ENCODE measurements around the gene NIBAN1. TPM values are rescaled to one million over a fixed set of nuclear protein-coding genes. Genes with fewer than 3 reads are reported as not detected.

NIBAN1 gene
- total RNA-seq, 1 donor from 2014 or later = 3.1 TPM

- Mint-ChIP-seq H3K27me3 (no peaks in the 10 kb centered on the region), H3K9me3 (peaks cover 23% of the 10 kb centered on the region), H3K27ac (no peak overlapping the region), H3K4me3 (no peak overlapping the region), H3K4me1 (ENCODE audit: unreplicated experiment) (peaks cover 12% of the 10 kb centered on the region), H3K36me3 (no peaks in the 10 kb centered on the region)
- DNase-seq (ENCODE audit: extremely low spot score, unreplicated experiment) = no peak
- no peak for TF ChIP-seq CTCF (conservative IDR thresholded peaks at IDR 0.05)
These were observed 45.9 kb downstream of the NIBAN1 start for GRCh38 chr1:184928394-184928793.

Other genes starting within 250 kb of the NIBAN1 start
- gene EDEM3, start 219.7 kb downstream of the NIBAN1 start, total RNA-seq (ENCODE audit: low replicate concordance) = 29.9 and 32.1 TPM in 2 replicates
- 17.6 and 31.0 TPM in 2 replicates for gene RNF2, start 71.0 kb upstream of the NIBAN1 start, total RNA-seq (ENCODE audit: low replicate concordance)
- 20.8 and 21.6 TPM in 2 replicates for gene TRMT1L, start 182.4 kb upstream of the NIBAN1 start, total RNA-seq (ENCODE audit: low replicate concordance)
- gene SWT1, start 182.7 kb upstream of the NIBAN1 start, total RNA-seq (ENCODE audit: low replicate concordance) = 4.4 and 6.2 TPM in 2 replicates

Measured in type B pancreatic cell (in vitro differentiated cells).